SK-N-SH treated with all-trans-retinoic acid at 6 μM for 48 hours (cell line): Measurements from ENCODE around the gene DEPDC7.

ENCODE experiments used
- ATAC-seq: fragments of 200-7000 bp; cut with Tn5 transposase; 3 replicates; pipeline ENCODE4 v1.9.1; 2020; ENCODE audit warnings: mild to moderate bottlenecking, moderate library complexity
- ARNTL ChIP-seq: fragments of 450-650 bp; formaldehyde crosslinking; IDR thresholded peaks from 2 replicates; pipeline ENCODE4 v1.5.0; 2020; ENCODE audit warnings: low read depth, mild to moderate bottlenecking, moderate library complexity, borderline replicate concordance
- BACH2 ChIP-seq: fragments of 250-450 bp; sonication (Bioruptor Pico); IDR thresholded peaks from 2 replicates; pipeline ENCODE4 v1.9.0; 2021; ENCODE audit warnings: mild to moderate bottlenecking, borderline replicate concordance
- CSDC2 ChIP-seq: fragments of 250-450 bp; sonication (Bioruptor Pico); IDR thresholded peaks from 2 replicates; pipeline ENCODE4 v1.5.0; 2020; ENCODE audit warnings: mild to moderate bottlenecking, moderate library complexity
- ESRRG ChIP-seq: fragments of 250-450 bp; sonication (Bioruptor Pico); IDR thresholded peaks from 2 replicates; pipeline ENCODE4 v1.6.1; 2021; ENCODE audit warnings: mild to moderate bottlenecking
- GLIS3 ChIP-seq: fragments of 250-450 bp; sonication (Bioruptor Pico); IDR thresholded peaks from 2 replicates; pipeline ENCODE4 v1.5.0; 2020; ENCODE audit warnings: mild to moderate bottlenecking, moderate library complexity
- ISL1 ChIP-seq: fragments of 250-450 bp; sonication (Bioruptor Pico); IDR thresholded peaks from 2 replicates; pipeline ENCODE4 v2.1.2; 2022; ENCODE audit warnings: mild to moderate bottlenecking, moderate library complexity
- PPARA ChIP-seq: fragments of 250-450 bp; sonication (Bioruptor Pico); IDR thresholded peaks from 2 replicates; pipeline ENCODE4 v1.5.0; 2020; ENCODE audit warnings: mild to moderate bottlenecking, borderline replicate concordance
- RARB ChIP-seq: fragments of 250-450 bp; sonication (Bioruptor Pico); IDR thresholded peaks from 2 replicates; pipeline ENCODE4 v1.8.0; 2021; ENCODE audit warnings: mild to moderate bottlenecking, moderate library complexity
- SNAI2 ChIP-seq: fragments of 250-450 bp; sonication (Bioruptor Pico); IDR thresholded peaks from 2 replicates; pipeline ENCODE4 v1.5.0; 2020; ENCODE audit warnings: mild to moderate bottlenecking, moderate library complexity
- TCF4 ChIP-seq: fragments of 250-450 bp; sonication (Bioruptor Pico); IDR thresholded peaks from 2 replicates; pipeline ENCODE4 v1.8.0; 2021; ENCODE audit warnings: mild to moderate bottlenecking, moderate library complexity, borderline replicate concordance
- TOX ChIP-seq: fragments of 250-450 bp; sonication (Bioruptor Pico); IDR thresholded peaks from 2 replicates; pipeline ENCODE4 v1.8.0; 2021; ENCODE audit warnings: mild to moderate bottlenecking, moderate library complexity, borderline replicate concordance
- ZC3H10 ChIP-seq: fragments of 250-450 bp; sonication (Bioruptor Pico); IDR thresholded peaks from 2 replicates; pipeline ENCODE4 v1.5.1; 2021; ENCODE audit warnings: mild to moderate bottlenecking, moderate library complexity
- ZFP3 ChIP-seq: fragments of 250-450 bp; sonication (Bioruptor Pico); IDR thresholded peaks from 2 replicates; pipeline ENCODE4 v1.5.0; 2020; ENCODE audit warnings: mild to moderate bottlenecking, moderate library complexity
- ZFP30 ChIP-seq: fragments of 450-650 bp; formaldehyde crosslinking; IDR thresholded peaks from 2 replicates; pipeline ENCODE4 v1.5.0; 2022; ENCODE audit warnings: mild to moderate bottlenecking, moderate library complexity
- ZNF565 ChIP-seq: fragments of 450-650 bp; formaldehyde crosslinking; conservative IDR thresholded peaks from 2 replicates; pipeline ENCODE4 v1.5.0; 2020; ENCODE audit warnings: low read depth, mild to moderate bottlenecking, moderate library complexity
- ZNF70 ChIP-seq: fragments of 450-650 bp; formaldehyde crosslinking; IDR thresholded peaks from 2 replicates; pipeline ENCODE4 v1.5.0; 2020; ENCODE audit warnings: mild to moderate bottlenecking, moderate library complexity
- ZNF8 ChIP-seq: fragments of 450-650 bp; formaldehyde crosslinking; IDR thresholded peaks from 2 replicates; pipeline ENCODE4 v1.5.0; 2020; ENCODE audit warnings: mild to moderate bottlenecking, moderate library complexity
- TF ChIP-seq, protein P1 (sequence below): fragments of 250-450 bp; sonication (Bioruptor Pico); IDR thresholded peaks from 2 replicates; pipeline ENCODE4 v1.5.0; 2020; ENCODE audit warnings: mild to moderate bottlenecking, moderate library complexity
- TF ChIP-seq, protein P2 (sequence below): fragments of 250-450 bp; sonication (Bioruptor Pico); IDR thresholded peaks from 2 replicates; pipeline ENCODE4 v1.8.0; 2020; ENCODE audit warnings: mild to moderate bottlenecking, moderate library complexity, borderline replicate concordance
- TF ChIP-seq, protein P3 (sequence below): fragments of 250-450 bp; sonication (Bioruptor Pico); IDR thresholded peaks from 2 replicates; pipeline ENCODE4 v1.5.1; 2021; ENCODE audit warnings: mild to moderate bottlenecking, moderate library complexity
- TF ChIP-seq, protein P4 (sequence below): fragments of 250-450 bp; sonication (Bioruptor Pico); IDR thresholded peaks from 2 replicates; pipeline ENCODE4 v1.8.0; 2021; ENCODE audit warnings: low read depth, mild to moderate bottlenecking, moderate library complexity, borderline replicate concordance

The DEPDC7 gene

DNA sequence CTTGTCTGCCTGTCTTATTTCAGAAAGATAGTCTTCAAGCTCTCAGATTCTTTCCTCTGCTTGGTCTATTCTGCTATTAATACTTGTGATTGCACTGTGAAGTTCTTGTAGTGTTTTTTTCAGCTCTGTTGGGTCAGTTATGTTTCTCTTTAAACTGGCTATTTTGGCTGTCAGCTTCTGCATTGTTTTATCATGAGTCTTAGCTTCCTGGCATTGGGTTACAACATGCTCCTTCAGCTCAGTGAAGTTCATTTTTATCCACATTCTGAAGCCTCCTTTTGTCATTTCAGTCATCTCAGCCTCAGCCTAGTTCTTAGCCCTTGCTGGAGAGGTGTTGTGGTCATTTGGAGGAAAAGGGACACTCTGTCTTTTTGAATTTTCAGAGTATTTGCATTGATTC, 15.5 kb upstream of the DEPDC7 start:
- TF ChIP-seq, protein P1, sequence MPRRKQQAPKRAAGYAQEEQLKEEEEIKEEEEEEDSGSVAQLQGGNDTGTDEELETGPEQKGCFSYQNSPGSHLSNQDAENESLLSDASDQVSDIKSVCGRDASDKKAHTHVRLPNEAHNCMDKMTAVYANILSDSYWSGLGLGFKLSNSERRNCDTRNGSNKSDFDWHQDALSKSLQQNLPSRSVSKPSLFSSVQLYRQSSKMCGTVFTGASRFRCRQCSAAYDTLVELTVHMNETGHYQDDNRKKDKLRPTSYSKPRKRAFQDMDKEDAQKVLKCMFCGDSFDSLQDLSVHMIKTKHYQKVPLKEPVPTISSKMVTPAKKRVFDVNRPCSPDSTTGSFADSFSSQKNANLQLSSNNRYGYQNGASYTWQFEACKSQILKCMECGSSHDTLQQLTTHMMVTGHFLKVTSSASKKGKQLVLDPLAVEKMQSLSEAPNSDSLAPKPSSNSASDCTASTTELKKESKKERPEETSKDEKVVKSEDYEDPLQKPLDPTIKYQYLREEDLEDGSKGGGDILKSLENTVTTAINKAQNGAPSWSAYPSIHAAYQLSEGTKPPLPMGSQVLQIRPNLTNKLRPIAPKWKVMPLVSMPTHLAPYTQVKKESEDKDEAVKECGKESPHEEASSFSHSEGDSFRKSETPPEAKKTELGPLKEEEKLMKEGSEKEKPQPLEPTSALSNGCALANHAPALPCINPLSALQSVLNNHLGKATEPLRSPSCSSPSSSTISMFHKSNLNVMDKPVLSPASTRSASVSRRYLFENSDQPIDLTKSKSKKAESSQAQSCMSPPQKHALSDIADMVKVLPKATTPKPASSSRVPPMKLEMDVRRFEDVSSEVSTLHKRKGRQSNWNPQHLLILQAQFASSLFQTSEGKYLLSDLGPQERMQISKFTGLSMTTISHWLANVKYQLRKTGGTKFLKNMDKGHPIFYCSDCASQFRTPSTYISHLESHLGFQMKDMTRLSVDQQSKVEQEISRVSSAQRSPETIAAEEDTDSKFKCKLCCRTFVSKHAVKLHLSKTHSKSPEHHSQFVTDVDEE (CRISPR knock-in tag) = no peak
- TF ChIP-seq ZNF565 (CRISPR knock-in tag) (no peak), ZC3H10 (CRISPR knock-in tag) (no peak), BACH2 (CRISPR knock-in tag) (no peak), ZNF8 (CRISPR knock-in tag) (no peak), ARNTL (no peak), PPARA (CRISPR knock-in tag) (no peak), TOX (CRISPR knock-in tag) (no peak), CSDC2 (no peak), ZNF70 (CRISPR knock-in tag) (no peak), GLIS3 (CRISPR knock-in tag) (no peak), ISL1 (CRISPR knock-in tag) (no peak), ESRRG (CRISPR knock-in tag) (no peak), TCF4 (CRISPR knock-in tag) (no peak)
- TF ChIP-seq, protein P2, sequence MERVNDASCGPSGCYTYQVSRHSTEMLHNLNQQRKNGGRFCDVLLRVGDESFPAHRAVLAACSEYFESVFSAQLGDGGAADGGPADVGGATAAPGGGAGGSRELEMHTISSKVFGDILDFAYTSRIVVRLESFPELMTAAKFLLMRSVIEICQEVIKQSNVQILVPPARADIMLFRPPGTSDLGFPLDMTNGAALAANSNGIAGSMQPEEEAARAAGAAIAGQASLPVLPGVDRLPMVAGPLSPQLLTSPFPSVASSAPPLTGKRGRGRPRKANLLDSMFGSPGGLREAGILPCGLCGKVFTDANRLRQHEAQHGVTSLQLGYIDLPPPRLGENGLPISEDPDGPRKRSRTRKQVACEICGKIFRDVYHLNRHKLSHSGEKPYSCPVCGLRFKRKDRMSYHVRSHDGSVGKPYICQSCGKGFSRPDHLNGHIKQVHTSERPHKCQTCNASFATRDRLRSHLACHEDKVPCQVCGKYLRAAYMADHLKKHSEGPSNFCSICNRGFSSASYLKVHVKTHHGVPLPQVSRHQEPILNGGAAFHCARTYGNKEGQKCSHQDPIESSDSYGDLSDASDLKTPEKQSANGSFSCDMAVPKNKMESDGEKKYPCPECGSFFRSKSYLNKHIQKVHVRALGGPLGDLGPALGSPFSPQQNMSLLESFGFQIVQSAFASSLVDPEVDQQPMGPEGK (CRISPR knock-in tag) = no peak
- TF ChIP-seq, protein P3, sequence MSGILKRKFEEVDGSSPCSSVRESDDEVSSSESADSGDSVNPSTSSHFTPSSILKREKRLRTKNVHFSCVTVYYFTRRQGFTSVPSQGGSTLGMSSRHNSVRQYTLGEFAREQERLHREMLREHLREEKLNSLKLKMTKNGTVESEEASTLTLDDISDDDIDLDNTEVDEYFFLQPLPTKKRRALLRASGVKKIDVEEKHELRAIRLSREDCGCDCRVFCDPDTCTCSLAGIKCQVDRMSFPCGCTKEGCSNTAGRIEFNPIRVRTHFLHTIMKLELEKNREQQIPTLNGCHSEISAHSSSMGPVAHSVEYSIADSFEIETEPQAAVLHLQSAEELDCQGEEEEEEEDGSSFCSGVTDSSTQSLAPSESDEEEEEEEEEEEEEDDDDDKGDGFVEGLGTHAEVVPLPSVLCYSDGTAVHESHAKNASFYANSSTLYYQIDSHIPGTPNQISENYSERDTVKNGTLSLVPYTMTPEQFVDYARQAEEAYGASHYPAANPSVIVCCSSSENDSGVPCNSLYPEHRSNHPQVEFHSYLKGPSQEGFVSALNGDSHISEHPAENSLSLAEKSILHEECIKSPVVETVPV (CRISPR knock-in tag) = no peak
- TF ChIP-seq, protein P4, sequence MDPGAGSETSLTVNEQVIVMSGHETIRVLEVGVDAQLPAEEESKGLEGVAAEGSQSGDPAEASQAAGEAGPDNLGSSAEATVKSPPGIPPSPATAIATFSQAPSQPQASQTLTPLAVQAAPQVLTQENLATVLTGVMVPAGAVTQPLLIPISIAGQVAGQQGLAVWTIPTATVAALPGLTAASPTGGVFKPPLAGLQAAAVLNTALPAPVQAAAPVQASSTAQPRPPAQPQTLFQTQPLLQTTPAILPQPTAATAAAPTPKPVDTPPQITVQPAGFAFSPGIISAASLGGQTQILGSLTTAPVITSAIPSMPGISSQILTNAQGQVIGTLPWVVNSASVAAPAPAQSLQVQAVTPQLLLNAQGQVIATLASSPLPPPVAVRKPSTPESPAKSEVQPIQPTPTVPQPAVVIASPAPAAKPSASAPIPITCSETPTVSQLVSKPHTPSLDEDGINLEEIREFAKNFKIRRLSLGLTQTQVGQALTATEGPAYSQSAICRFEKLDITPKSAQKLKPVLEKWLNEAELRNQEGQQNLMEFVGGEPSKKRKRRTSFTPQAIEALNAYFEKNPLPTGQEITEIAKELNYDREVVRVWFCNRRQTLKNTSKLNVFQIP (CRISPR knock-in tag) = no peak
- peak; percentile 96 for ATAC-seq

GRCh38 chr11:33001281-33001680, 14.4 kb upstream of the DEPDC7 start:
- no peak for TF ChIP-seq ZNF70 (CRISPR knock-in tag)
- TF ChIP-seq, protein P3 (CRISPR knock-in tag) = no peak
- no peak for TF ChIP-seq CSDC2
- no peak for TF ChIP-seq ZC3H10 (CRISPR knock-in tag)
- TF ChIP-seq ZNF565 (CRISPR knock-in tag) = no peak
- no peak for TF ChIP-seq ZFP3 (CRISPR knock-in tag)
- no peak for TF ChIP-seq ZFP30
- no peak for TF ChIP-seq GLIS3 (CRISPR knock-in tag)
- TF ChIP-seq BACH2 (CRISPR knock-in tag) = no peak
- no peak for TF ChIP-seq RARB (CRISPR knock-in tag)
- TF ChIP-seq ISL1 (CRISPR knock-in tag) = no peak
- TF ChIP-seq, protein P1 (CRISPR knock-in tag) = no peak
- TF ChIP-seq TOX (CRISPR knock-in tag) = no peak
- TF ChIP-seq SNAI2 (CRISPR knock-in tag) = no peak
- ATAC-seq = peak; percentile 30; the same call in 2 of the 3 replicates
